HG03439 (cell line): Measurements from ENCODE around the gene C6orf47.

Experiments used
- ATAC-seq: cut with Tn5 transposase; IDR thresholded peaks from one replicate; pipeline ENCODE4 v1.9.1; 2021; ENCODE audit warnings: mild to moderate bottlenecking, moderate library complexity; ENCODE audit not compliant: unreplicated experiment

The C6orf47 gene

GRCh38 chr6:31639043-31639442 is 21.5 kb downstream of the C6orf47 start:
- no peak for ATAC-seq

GRCh38 chr6:31636698-31637596 is 23.6 kb downstream of the C6orf47 start:
- no peak for ATAC-seq

- ATAC-seq, result no peak
Observed at GRCh38 chr6:31634969-31635575, 25.5 kb downstream of the C6orf47 start.

GRCh38 chr6:31634131-31634530 is 26.4 kb downstream of the C6orf47 start:
- no peak for ATAC-seq

GRCh38 chr6:31633447-31633846 is 27.1 kb downstream of the C6orf47 start:
- no peak for ATAC-seq

- no peak for ATAC-seq
Observed at GRCh38 chr6:31632279-31632946, 28.2 kb downstream of the C6orf47 start.

- no peak for ATAC-seq
Observed at GRCh38 chr6:31631681-31632278, 28.8 kb downstream of the C6orf47 start.

- no peak for ATAC-seq
Observed at GRCh38 chr6:31631209-31631608, 29.4 kb downstream of the C6orf47 start.

GRCh38 chr6:31630177-31630934 is 30.2 kb downstream of the C6orf47 start:
- ATAC-seq, result no peak

GRCh38 chr6:31629014-31629413 is 31.6 kb downstream of the C6orf47 start:
- ATAC-seq, result no peak

GRCh38 chr6:31627690-31628287 is 32.8 kb downstream of the C6orf47 start:
- ATAC-seq, result no peak

- no peak for ATAC-seq
Observed at GRCh38 chr6:31626952-31627351, 33.6 kb downstream of the C6orf47 start.

- no peak for ATAC-seq
Observed at GRCh38 chr6:31624070-31624469, 36.5 kb downstream of the C6orf47 start.

- no peak for ATAC-seq
Observed at GRCh38 chr6:31622684-31623091, 37.9 kb downstream of the C6orf47 start.

GRCh38 chr6:31621991-31622390 is 38.6 kb downstream of the C6orf47 start:
- no peak for ATAC-seq

GRCh38 chr6:31621320-31621939 is 39.1 kb downstream of the C6orf47 start:
- ATAC-seq, result no peak

- ATAC-seq, result peak; percentile 43
Observed at GRCh38 chr6:31620586-31621319, 39.8 kb downstream of the C6orf47 start, which contains the start of gene PRRC2A. Gene PRRC2A (plus strand): TSS chr6:31620715. CDS start chr6:31622790, 2,075 bp downstream.

GRCh38 chr6:31619805-31620585 is 40.6 kb downstream of the C6orf47 start:
- ATAC-seq, result peak; percentile 86
